ENCODE data around the gene INIP. TPM values are rescaled to one million over a fixed set of nuclear protein-coding genes. Genes with fewer than 3 reads are reported as not detected.

INIP gene
- total and polyA plus RNA-seq, 2 of the 13 experiments (the other 11 are each of a cell fraction or from before 2014, with no cell fraction given) = 13.6 to 28.6 TPM

DNA sequence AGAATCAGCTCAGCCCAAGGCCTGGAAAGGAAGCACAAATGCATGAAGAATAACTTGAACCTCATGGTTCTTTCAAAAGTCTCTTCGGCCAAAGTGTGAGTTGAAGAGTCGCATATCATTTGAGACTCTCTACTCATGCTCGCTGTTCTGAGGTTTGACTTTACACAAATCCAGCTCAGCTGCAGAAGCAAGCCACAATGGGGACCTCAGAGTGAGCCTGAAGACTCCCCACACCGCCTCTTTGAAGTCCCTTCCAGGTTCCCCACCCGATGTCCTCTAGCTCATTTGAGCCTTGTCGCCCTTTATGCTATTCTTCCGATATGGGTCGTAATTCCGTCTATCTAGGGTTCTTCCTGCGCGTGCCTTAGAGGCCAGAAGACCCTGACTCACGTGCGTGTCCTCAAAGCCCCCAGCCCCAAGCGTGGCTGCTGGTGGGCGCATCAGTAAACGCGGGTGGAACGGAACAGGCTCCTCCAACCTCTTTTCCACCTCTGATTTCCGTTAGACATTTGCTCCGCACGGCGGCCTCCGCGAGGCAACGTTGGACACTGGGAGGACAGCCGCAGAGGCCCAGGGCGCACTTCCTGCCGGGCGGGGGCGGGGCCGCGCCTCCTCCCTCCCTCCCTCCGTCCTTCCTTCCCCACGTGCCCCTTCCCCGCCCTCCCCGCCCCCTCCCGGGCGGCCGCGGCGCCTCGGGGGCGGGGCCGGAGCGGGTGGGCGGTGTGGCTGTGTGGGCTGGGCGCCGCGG is 32.3 kb upstream of the INIP start, which contains the start of gene SNX30 (continued):
- TF ChIP-seq, protein P1, sequence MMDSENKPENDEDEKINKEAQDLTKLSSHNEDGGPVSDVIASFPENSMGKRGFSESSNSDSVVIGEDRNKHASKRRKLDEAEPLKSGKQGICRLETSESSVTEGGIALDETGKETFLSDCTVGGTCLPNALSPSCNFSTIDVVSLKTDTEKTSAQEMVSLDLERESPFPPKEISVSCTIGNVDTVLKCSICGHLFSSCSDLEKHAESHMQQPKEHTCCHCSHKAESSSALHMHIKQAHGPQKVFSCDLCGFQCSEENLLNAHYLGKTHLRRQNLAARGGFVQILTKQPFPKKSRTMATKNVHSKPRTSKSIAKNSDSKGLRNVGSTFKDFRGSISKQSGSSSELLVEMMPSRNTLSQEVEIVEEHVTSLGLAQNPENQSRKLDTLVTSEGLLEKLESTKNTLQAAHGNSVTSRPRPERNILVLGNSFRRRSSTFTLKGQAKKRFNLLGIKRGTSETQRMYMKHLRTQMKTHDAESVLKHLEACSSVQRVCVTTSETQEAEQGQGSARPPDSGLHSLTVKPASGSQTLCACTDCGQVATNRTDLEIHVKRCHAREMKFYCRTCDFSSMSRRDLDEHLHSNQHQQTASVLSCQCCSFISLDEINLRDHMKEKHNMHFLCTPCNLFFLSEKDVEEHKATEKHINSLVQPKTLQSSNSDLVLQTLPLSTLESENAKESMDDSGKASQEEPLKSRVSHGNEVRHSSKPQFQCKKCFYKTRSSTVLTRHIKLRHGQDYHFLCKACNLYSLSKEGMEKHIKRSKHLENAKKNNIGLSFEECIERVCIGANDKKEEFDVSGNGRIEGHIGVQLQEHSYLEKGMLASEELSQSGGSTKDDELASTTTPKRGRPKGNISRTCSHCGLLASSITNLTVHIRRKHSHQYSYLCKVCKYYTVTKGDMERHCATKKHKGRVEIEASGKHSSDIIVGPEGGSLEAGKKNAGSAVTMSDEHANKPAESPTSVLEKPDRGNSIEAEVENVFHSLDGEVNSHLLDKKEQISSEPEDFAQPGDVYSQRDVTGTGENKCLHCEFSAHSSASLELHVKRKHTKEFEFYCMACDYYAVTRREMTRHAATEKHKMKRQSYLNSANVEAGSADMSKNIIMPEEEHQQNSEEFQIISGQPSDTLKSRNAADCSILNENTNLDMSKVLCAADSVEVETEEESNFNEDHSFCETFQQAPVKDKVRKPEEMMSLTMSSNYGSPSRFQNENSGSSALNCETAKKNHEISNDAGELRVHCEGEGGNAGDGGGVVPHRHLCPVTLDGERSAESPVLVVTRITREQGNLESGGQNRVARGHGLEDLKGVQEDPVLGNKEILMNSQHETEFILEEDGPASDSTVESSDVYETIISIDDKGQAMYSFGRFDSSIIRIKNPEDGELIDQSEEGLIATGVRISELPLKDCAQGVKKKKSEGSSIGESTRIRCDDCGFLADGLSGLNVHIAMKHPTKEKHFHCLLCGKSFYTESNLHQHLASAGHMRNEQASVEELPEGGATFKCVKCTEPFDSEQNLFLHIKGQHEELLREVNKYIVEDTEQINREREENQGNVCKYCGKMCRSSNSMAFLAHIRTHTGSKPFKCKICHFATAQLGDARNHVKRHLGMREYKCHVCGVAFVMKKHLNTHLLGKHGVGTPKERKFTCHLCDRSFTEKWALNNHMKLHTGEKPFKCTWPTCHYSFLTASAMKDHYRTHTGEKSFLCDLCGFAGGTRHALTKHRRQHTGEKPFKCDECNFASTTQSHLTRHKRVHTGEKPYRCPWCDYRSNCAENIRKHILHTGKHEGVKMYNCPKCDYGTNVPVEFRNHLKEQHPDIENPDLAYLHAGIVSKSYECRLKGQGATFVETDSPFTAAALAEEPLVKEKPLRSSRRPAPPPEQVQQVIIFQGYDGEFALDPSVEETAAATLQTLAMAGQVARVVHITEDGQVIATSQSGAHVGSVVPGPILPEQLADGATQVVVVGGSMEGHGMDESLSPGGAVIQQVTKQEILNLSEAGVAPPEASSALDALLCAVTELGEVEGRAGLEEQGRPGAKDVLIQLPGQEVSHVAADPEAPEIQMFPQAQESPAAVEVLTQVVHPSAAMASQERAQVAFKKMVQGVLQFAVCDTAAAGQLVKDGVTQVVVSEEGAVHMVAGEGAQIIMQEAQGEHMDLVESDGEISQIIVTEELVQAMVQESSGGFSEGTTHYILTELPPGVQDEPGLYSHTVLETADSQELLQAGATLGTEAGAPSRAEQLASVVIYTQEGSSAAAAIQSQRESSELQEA (CRISPR knock-in tag; IDR thresholded peaks at IDR 0.05; ENCODE audit: not compliant biosample characterization) = no peak
- no peak for TF ChIP-seq ATF7 (IDR thresholded peaks at IDR 0.05)
- no peak for TF ChIP-seq ATF7 (CRISPR knock-in tag; IDR thresholded peaks at IDR 0.05)
- TF ChIP-seq, protein P2, sequence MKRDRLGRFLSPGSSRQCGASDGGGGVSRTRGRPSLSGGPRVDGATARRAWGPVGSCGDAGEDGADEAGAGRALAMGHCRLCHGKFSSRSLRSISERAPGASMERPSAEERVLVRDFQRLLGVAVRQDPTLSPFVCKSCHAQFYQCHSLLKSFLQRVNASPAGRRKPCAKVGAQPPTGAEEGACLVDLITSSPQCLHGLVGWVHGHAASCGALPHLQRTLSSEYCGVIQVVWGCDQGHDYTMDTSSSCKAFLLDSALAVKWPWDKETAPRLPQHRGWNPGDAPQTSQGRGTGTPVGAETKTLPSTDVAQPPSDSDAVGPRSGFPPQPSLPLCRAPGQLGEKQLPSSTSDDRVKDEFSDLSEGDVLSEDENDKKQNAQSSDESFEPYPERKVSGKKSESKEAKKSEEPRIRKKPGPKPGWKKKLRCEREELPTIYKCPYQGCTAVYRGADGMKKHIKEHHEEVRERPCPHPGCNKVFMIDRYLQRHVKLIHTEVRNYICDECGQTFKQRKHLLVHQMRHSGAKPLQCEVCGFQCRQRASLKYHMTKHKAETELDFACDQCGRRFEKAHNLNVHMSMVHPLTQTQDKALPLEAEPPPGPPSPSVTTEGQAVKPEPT (CRISPR knock-in tag; IDR thresholded peaks at IDR 0.05; ENCODE audit: low read depth) = peak; percentile 74; the same call in 1 of the 2 replicates
- TF ChIP-seq, protein P3, sequence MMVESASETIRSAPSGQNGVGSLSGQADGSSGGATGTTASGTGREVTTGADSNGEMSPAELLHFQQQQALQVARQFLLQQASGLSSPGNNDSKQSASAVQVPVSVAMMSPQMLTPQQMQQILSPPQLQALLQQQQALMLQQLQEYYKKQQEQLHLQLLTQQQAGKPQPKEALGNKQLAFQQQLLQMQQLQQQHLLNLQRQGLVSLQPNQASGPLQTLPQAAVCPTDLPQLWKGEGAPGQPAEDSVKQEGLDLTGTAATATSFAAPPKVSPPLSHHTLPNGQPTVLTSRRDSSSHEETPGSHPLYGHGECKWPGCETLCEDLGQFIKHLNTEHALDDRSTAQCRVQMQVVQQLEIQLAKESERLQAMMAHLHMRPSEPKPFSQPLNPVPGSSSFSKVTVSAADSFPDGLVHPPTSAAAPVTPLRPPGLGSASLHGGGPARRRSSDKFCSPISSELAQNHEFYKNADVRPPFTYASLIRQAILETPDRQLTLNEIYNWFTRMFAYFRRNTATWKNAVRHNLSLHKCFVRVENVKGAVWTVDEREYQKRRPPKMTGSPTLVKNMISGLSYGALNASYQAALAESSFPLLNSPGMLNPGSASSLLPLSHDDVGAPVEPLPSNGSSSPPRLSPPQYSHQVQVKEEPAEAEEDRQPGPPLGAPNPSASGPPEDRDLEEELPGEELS (CRISPR knock-in tag; IDR thresholded peaks at IDR 0.05) = peak; percentile 42; the same call in 1 of the 2 replicates
- TF ChIP-seq SOX5 (CRISPR knock-in tag; IDR thresholded peaks at IDR 0.05; ENCODE audit: borderline replicate concordance) = peak; percentile 64
- TF ChIP-seq, protein P4, sequence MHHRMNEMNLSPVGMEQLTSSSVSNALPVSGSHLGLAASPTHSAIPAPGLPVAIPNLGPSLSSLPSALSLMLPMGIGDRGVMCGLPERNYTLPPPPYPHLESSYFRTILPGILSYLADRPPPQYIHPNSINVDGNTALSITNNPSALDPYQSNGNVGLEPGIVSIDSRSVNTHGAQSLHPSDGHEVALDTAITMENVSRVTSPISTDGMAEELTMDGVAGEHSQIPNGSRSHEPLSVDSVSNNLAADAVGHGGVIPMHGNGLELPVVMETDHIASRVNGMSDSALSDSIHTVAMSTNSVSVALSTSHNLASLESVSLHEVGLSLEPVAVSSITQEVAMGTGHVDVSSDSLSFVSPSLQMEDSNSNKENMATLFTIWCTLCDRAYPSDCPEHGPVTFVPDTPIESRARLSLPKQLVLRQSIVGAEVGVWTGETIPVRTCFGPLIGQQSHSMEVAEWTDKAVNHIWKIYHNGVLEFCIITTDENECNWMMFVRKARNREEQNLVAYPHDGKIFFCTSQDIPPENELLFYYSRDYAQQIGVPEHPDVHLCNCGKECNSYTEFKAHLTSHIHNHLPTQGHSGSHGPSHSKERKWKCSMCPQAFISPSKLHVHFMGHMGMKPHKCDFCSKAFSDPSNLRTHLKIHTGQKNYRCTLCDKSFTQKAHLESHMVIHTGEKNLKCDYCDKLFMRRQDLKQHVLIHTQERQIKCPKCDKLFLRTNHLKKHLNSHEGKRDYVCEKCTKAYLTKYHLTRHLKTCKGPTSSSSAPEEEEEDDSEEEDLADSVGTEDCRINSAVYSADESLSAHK (CRISPR knock-in tag; IDR thresholded peaks at IDR 0.05; ENCODE audit: borderline replicate concordance) = no peak
- 0 out of 2 replicates have a peak, but pooled peaks have one; percentile 55 for TF ChIP-seq KLF11 (CRISPR knock-in tag; IDR thresholded peaks at IDR 0.05)
- no peak for TF ChIP-seq NFIC (IDR thresholded peaks at IDR 0.05; ENCODE audit: low read length)
- TF ChIP-seq, protein P5, sequence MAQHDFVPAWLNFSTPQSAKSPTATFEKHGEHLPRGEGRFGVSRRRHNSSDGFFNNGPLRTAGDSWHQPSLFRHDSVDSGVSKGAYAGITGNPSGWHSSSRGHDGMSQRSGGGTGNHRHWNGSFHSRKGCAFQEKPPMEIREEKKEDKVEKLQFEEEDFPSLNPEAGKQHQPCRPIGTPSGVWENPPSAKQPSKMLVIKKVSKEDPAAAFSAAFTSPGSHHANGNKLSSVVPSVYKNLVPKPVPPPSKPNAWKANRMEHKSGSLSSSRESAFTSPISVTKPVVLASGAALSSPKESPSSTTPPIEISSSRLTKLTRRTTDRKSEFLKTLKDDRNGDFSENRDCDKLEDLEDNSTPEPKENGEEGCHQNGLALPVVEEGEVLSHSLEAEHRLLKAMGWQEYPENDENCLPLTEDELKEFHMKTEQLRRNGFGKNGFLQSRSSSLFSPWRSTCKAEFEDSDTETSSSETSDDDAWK (CRISPR knock-in tag; IDR thresholded peaks at IDR 0.05) = no peak
- TF ChIP-seq KLF13 (CRISPR knock-in tag; IDR thresholded peaks at IDR 0.05) = no peak
- no peak for TF ChIP-seq ZNF30 (CRISPR knock-in tag; IDR thresholded peaks at IDR 0.05)
